Activated CD8-positive, alpha-beta T cell treated with anti-CD3 and anti-CD28 coated beads, Interleukin-2, amount 10 ng/mL, durations not matched to agents 7 days and 5 days (primary cell): Measurements from ENCODE around the gene POLD4. TPM values are rescaled to one million over a fixed set of nuclear protein-coding genes. Genes with fewer than 3 reads are reported as not detected.

Experiments
- ATAC-seq: fragments of 150-1000 bp; cut with Tn5 transposase; one replicate; pipeline ENCODE4 v1.10.0; 2021; ENCODE audit warnings: moderate library complexity
- CTCF ChIA-PET: fragments of 350-600 bp; sonication (Branson Sonifier 250); formaldehyde crosslinking; loops from one replicate; lab custom pipeline; 2021; ENCODE audit warnings: antibody characterized with exemption; lab: Charles Lee
- POLR2A ChIA-PET: fragments of 350-600 bp; sonication (Branson Sonifier 250); formaldehyde crosslinking; loops from one replicate; lab custom pipeline; 2021; ENCODE audit warnings: antibody characterized with exemption; lab: Charles Lee
- DNase-seq: peaks from one replicate; pipeline ENCODE4 v3.0.0-alpha.2; 2020
- H3K27ac Mint-ChIP-seq: one replicate; pipeline ENCODE4 v1.8.0; 2021; ENCODE audit warnings: mild to moderate bottlenecking, mixed read lengths
- H3K27me3 Mint-ChIP-seq: one replicate; pipeline ENCODE4 v1.8.0; 2021; ENCODE audit warnings: low read depth, mixed read lengths
- H3K36me3 Mint-ChIP-seq: one replicate; pipeline ENCODE4 v1.8.0; 2021; ENCODE audit warnings: low read depth, mixed read lengths
- H3K4me1 Mint-ChIP-seq: one replicate; pipeline ENCODE4 v1.8.0; 2021; ENCODE audit warnings: low read depth, mixed read lengths
- H3K4me3 Mint-ChIP-seq: one replicate; pipeline ENCODE4 v1.8.0; 2021; ENCODE audit warnings: mild to moderate bottlenecking, mixed read lengths
- H3K9me3 Mint-ChIP-seq: one replicate; pipeline ENCODE4 v1.8.0; 2022; ENCODE audit warnings: mixed read lengths; ENCODE audit not compliant: insufficient read depth
- total RNA-seq, 2 experiments: library from RNA; stranded (reverse); gene quantifications; one replicate each; pipeline ENCODE4 v1.2.3, GENCODE V29; 2021

Gene POLD4
- total RNA-seq, 2 experiments from 2014 or later = 53.2 to 56.7 TPM

DNA sequence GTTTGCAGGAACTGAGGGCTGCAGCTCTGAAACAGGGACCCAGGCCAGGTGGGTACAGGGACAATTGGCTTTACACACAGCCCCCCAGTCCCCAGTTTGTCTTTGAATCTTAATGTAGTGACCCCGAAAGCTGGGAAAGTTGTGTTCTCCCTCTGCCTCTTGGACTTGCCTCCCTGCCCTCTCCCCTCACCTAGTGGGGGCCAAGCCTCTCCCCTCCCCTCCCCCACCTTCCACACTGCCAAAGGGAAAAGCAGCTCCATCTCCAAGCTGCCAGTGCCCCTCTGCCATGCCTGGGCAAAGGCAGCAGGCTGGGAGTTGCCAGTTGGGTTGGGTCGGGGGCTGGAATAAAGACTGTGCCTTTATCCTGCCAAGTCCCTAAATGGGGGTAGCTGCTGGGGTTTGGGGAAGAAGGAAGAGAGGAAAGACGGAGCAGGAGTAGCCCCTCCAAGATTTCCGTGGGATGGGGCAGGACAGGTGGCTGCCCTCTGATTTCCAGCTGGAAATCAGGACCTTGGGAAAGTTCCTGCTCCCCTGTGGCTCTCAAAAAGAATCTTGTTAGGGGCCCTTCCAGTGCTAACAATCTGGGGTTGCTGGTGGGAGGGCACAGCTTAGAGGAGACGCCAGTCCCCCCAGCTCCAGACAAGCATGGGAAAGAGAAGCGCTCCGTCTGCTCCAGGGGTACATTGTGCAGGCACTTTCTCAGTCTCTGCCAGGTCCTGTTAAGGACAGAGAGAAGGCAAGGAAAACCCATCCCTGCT is 22.9 kb upstream of the POLD4 start:
- ChIA-PET CTCF (interaction anchor here (0.9 to 31.4 kb wide), 4 partner anchors 10 to 115 kb away, joined by 4 to 998 read pairs (median 92); partner anchors contain the start of gene POLD4), POLR2A (interaction anchor here (0.8 to 4.8 kb wide), 2 partner anchors 23 to 136 kb away, joined by 3 to 28 read pairs; partner anchors contain the start of gene POLD4)
- no peak overlapping the region for H3K4me3 Mint-ChIP-seq
- no peaks in the 10 kb centered on the region for H3K36me3 Mint-ChIP-seq
- no peak for DNase-seq
- H3K27ac Mint-ChIP-seq = no peak overlapping the region
- ATAC-seq = no peak
- peaks cover 46% of the 10 kb centered on the region for H3K27me3 Mint-ChIP-seq
- peaks cover 33% of the 10 kb centered on the region for H3K4me1 Mint-ChIP-seq
- no peaks in the 10 kb centered on the region for H3K9me3 Mint-ChIP-seq

DNA sequence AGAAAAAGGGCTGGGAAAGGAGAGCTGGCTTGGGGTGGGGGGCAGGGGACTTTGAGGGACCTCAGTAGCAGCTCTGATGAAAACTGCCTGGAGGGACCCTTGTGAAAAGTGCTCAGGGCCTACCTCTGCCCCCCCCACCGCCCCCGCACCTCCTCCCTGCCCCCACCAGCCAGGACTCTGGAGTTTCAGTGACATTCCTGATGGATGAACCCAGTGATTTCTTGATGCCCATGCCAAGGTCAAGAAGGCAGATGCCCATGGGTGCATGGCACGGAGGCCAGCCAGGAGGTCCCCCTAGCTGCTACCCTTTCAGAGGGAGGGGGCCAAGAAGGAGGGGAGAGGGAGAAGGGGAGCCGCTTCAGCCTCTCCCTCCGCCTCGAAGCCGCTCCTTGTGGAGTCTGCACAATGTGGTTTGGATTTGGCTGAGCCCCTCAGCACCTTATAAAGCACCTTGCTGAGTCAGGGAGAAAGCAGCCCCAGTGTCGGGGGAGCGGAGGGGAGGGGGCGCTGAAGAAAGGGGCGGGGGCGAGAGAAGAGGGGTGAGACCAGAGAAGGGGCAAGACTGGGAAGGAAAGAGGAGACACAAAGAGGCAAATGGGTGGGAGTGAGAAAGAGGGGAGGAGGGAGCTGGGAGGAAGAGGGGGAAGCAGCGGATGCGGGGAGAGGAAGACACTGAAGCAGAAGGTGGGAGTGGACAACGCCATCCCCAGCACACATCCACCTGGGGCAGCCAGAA is 22.1 kb upstream of the POLD4 start:
- ChIA-PET POLR2A (interaction anchor here (4.8 kb wide), 1 partner anchor 22 kb away, joined by 28 read pairs; the partner anchor contains the start of gene POLD4), CTCF (interaction anchor here (1.1 to 31.4 kb wide), 3 partner anchors 18 to 114 kb away, joined by 4 to 998 read pairs (median 181); partner anchors contain the start of gene POLD4)
- Mint-ChIP-seq H3K4me3 (no peak overlapping the region), H3K4me1 (peaks cover 37% of the 10 kb centered on the region), H3K27me3 (peaks cover 48% of the 10 kb centered on the region), H3K36me3 (no peaks in the 10 kb centered on the region), H3K9me3 (no peaks in the 10 kb centered on the region), H3K27ac (peak overlapping the region; percentile 43)
- DNase-seq = no peak
- ATAC-seq = no peak

DNA sequence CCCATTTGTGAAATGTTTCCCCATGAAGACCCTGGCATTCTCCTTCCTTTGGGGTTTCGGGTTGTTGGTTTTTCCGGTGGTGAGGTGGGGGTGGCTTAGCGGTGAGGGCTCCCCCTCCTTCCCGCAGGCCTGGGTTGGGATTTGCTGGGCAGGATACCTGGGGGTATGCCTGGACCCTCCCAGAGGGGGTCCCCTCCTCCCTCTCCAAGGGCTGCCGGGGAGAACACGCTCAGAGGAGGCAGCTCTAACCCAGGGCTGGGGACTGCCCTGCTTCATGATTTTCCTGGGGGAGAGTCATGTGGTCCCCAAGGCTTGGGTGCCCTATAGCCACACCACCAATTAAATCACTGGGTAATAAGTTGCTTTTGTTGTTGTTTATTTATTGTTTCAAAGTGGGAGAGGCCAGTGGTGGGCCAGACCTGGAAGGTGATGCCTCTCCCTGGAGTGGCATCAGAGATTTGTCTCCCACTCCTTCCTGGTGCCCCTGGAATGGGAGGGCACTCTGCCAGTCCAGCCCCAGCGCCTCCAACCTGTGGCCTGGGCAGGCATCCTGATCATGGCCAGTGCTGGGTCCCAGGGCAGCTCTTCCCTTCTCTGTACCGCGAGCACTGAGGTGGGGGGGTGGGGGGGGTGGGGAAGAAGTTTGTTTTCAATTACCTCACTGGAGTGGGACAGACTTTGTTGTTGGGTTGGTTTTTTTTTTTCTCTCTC is 21.4 kb upstream of the POLD4 start:
- POLR2A ChIA-PET = interaction anchor here (2.3 to 4.8 kb wide), 2 partner anchors 21 to 22 kb away, joined by 9 to 28 read pairs; partner anchors contain the start of gene POLD4
- Mint-ChIP-seq H3K36me3 (no peaks in the 10 kb centered on the region), H3K9me3 (no peaks in the 10 kb centered on the region), H3K4me3 (peak overlapping the region; percentile 72), H3K27ac (no peak overlapping the region), H3K27me3 (peaks cover 50% of the 10 kb centered on the region), H3K4me1 (peaks cover 45% of the 10 kb centered on the region)
- ATAC-seq = no peak
- no peak for DNase-seq
- CTCF ChIA-PET = interaction anchor here (0.7 to 31.4 kb wide), 7 partner anchors 8 to 113 kb away, joined by 3 to 998 read pairs (median 5); partner anchors contain the start of gene POLD4

DNA sequence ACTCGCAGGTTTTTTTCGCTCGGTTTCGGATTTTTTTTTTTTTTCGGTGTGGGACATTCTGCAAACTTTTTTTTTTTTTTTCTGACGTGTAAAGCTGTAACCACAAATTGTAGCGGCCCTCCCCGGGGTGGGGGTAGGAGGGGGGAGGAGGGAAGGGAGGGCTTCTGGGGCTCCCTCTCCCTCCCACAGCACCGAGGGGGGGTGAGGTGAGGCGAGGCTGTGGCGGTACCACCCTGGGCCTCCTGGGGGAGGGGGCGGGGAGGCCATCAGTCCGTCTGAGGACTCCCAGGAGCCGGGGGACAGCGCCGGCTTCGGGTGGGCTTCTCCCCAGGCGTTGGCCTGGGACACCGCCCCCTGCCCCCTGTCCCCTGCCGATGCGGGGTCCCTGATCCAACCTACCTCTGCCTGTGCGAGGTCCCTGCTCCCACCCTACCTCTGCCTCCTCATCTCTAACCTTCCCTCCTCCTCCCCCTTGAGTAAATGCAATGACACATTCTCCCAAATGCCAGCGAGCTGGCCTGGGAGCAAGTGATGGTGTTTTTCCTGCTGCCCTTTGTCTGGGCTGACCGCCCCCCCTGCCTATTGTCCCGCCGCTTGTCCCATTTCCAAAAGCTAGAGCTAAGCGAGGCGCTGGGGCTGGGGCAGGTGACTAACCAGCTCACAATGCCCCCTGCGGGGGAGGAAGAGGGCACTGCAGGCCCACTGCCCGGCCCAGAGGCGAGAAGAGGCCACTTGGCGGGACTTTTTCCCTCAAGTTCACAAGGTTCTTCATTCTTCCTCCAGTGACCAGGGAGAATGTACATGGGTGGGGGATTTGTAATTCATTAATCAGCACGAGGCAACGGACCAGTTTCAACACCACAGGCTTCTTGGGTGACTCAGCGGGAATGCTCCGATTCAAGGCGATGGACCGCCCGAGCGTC is 20.6 kb upstream of the POLD4 start:
- peak overlapping the region; percentile 79 for H3K4me3 Mint-ChIP-seq
- ATAC-seq = peak; percentile 48
- DNase-seq = peak; percentile 78
- POLR2A ChIA-PET = interaction anchor here (1.0 to 2.3 kb wide), 2 partner anchors 9 to 21 kb away, joined by 3 to 9 read pairs; partner anchors contain the start of gene POLD4
- CTCF ChIA-PET = interaction anchor here (0.7 to 31.4 kb wide), 7 partner anchors 9 to 112 kb away, joined by 3 to 998 read pairs (median 5); partner anchors contain the start of gene POLD4
- no peaks in the 10 kb centered on the region for H3K36me3 Mint-ChIP-seq
- H3K4me1 Mint-ChIP-seq = peaks cover 53% of the 10 kb centered on the region
- H3K27ac Mint-ChIP-seq = peak overlapping the region; percentile 75
- H3K9me3 Mint-ChIP-seq = no peaks in the 10 kb centered on the region
- H3K27me3 Mint-ChIP-seq = peaks cover 53% of the 10 kb centered on the region

DNA sequence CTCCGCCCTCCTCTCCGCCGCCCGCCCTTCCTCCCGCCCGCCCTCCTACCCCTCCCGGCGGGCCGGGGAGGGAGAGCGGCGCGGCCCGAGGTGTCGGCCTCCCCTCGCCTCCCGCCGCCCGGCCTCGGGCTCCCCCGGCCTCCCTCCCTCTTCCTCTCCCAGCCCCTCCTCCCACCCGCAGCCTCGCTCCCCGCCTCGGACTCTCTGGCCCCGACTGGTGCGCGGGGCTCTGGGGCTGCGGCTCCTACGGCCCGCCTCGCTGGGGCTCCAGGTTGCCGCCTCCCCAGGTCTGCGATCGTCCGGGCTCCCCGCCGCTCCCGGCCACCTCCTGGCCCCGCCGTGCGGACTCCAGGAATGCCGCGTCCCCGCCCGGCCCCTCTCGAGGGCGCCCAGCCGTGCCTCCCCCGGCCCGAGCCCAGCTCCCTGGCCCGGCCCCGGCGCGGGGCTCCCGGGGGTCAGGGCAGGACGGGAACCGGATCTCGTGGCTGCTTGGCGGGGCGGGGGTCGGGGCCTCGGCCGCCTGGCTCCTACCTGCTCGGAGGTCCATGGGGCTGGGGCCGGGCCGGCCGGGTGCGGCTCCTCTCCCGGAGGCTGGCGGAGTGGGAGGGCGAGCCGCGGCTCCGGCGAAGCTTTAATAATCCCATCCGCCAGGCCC is 19.8 kb upstream of the POLD4 start, which contains the start of gene CLCF1:
Gene CLCF1, minus strand, starts transcription at position 606 of the 655 bp plus-strand sequence. Its CDS starts 59 bp downstream, at position 547.
- ATAC-seq (peak; percentile 48), DNase-seq (no peak)
- ChIA-PET POLR2A (interaction anchor here (1.0 to 2.3 kb wide), 2 partner anchors 8 to 20 kb away, joined by 3 to 9 read pairs; partner anchors contain the start of gene POLD4), CTCF (interaction anchor here (1.2 to 31.4 kb wide), 5 partner anchors 10 to 111 kb away, joined by 3 to 998 read pairs (median 61); partner anchors contain the start of gene POLD4)
- Mint-ChIP-seq H3K4me3 (peak within 1 kb of the TSS; percentile 79), H3K4me1 (peaks cover 61% of the 10 kb centered on the region), H3K27ac (peak within 1 kb of the TSS; percentile 75), H3K27me3 (peaks cover 55% of the 10 kb centered on the region), H3K9me3 (no peaks in the 10 kb centered on the region), H3K36me3 (no peaks in the 10 kb centered on the region)

DNA sequence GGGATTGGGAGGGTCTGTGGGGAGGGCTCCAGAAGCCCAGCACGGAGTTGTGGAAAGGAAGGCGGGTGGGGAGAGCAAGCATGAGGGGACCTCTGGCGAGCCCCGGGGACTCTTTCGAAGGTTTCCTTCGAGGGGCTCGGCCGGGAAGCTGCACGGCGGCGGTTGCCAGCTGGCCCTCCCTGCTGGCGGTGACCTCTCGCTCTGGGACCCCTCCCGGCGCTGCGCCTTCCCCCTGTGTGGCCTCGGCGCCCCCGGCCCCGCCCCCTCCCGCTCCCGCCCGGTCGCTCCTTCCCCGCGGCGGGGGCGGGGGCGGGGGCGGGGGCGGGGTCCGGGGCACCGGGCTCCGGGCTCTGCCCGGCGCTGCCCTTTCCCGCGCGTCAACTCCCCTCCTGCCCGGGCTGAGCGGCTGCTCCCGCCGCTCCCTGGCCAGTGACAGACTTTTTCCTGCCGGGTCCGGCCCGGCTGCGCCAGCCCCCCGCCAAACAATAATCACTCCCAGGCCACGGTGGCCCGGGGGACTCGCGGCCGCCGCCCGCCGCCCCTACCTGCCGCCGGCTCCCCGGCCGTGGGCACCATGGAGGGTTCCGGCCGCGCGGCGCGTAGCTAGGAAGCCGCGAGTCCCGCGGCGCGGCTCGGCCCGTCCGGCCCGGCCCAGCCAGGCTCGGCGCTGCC is 19.1 kb upstream of the POLD4 start:
- ATAC-seq (no peak), DNase-seq (no peak)
- Mint-ChIP-seq H3K4me3 (no peak overlapping the region), H3K9me3 (no peaks in the 10 kb centered on the region), H3K36me3 (no peaks in the 10 kb centered on the region), H3K4me1 (peaks cover 66% of the 10 kb centered on the region), H3K27ac (no peak overlapping the region), H3K27me3 (peaks cover 61% of the 10 kb centered on the region)
- ChIA-PET POLR2A (interaction anchor here (2.3 kb wide), 1 partner anchor 19 kb away, joined by 9 read pairs; the partner anchor contains the start of gene POLD4), CTCF (interaction anchor here (6.0 to 31.4 kb wide), 3 partner anchors 11 to 26 kb away, joined by 61 to 998 read pairs (median 64); partner anchors contain the start of gene POLD4)

DNA sequence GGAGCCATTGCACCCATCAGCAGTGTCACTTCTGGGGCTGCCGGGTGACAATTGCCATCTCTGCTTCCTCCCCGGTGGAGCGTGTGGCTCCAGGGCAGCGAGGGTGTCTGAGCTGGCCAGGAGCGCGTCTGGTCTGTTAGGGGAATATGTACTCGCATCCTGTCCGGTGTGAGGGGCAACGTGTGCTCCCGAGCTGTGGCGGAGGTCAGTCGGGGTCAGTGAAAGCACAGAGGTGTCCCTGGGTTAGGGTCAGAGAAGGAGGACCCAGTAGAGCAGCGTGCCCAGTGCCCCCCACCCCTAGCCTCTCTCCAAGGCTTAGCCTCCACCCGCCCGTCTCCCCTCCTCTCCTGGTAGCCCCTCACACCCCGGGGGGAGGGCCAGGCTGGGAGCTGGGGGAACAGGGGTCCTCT is 18.6 kb upstream of the POLD4 start:
- no peak for ATAC-seq
- no peak for DNase-seq
- Mint-ChIP-seq H3K4me3 (peak overlapping the region; percentile 44), H3K4me1 (peaks cover 66% of the 10 kb centered on the region), H3K36me3 (no peaks in the 10 kb centered on the region), H3K9me3 (no peaks in the 10 kb centered on the region), H3K27me3 (peaks cover 58% of the 10 kb centered on the region), H3K27ac (no peak overlapping the region)
- POLR2A ChIA-PET = no interaction called here
- CTCF ChIA-PET = interaction anchor here (6.0 to 31.4 kb wide), 3 partner anchors 11 to 25 kb away, joined by 61 to 998 read pairs (median 64); partner anchors contain the start of gene POLD4

DNA sequence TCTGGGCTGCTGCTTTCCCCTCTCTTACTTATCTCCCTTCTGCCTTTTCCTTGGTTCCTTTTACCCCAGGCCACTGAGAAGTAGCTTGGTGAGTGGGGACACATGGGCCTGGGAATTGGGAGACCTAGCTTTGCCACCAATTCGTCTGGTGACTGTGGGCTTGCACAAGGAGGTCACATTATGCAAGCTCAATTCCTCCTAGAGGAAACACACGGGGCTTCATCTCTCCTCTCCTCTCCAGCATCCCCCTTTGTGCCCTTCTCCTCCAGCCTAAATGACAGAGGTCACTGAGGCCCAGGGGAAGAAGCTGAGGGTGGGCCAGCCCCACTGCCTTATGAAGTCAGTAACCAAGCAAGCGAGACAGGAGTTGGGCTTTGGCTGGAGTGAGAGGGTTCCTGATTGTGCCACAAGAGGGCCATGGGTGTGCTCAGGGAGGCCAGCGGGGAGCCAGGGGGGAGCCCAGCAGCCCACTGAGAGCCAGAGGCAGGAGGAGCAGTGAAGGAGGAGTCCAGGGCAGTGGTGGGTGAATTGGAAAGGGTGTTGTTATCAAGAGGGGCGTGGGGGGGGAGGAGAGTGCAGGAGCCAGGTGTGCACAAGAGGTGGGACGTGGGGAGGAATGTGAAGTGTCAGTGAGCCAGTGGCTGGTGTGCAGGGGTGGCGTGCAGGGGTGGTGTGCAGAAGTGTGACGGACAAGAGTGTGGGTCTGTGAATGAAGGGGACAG is 18.0 kb upstream of the POLD4 start:
- DNase-seq = no peak
- H3K9me3 Mint-ChIP-seq = no peaks in the 10 kb centered on the region
- H3K4me1 Mint-ChIP-seq = peaks cover 66% of the 10 kb centered on the region
- ChIA-PET POLR2A (no interaction called here), CTCF (interaction anchor here (0.9 to 31.4 kb wide), 7 partner anchors 12 to 112 kb away, joined by 3 to 998 read pairs (median 4); partner anchors contain the start of genes AIP and POLD4)
- H3K36me3 Mint-ChIP-seq = no peaks in the 10 kb centered on the region
- peaks cover 54% of the 10 kb centered on the region for H3K27me3 Mint-ChIP-seq
- no peak for ATAC-seq
- peak overlapping the region; percentile 44 for H3K4me3 Mint-ChIP-seq
- H3K27ac Mint-ChIP-seq = no peak overlapping the region
